Measurements from ENCODE around the gene MACROH2A2.

Gene MACROH2A2

GRCh38 chr10:70137927-70138883 is 85.6 kb downstream of the MACROH2A2 start:
- no peak for DNase-seq (ENCODE audit: extremely low read depth, low read depth)
- no peak for TF ChIP-seq CTCF (IDR thresholded peaks at IDR 0.05; ENCODE audit: low read depth, low read length)

DNA sequence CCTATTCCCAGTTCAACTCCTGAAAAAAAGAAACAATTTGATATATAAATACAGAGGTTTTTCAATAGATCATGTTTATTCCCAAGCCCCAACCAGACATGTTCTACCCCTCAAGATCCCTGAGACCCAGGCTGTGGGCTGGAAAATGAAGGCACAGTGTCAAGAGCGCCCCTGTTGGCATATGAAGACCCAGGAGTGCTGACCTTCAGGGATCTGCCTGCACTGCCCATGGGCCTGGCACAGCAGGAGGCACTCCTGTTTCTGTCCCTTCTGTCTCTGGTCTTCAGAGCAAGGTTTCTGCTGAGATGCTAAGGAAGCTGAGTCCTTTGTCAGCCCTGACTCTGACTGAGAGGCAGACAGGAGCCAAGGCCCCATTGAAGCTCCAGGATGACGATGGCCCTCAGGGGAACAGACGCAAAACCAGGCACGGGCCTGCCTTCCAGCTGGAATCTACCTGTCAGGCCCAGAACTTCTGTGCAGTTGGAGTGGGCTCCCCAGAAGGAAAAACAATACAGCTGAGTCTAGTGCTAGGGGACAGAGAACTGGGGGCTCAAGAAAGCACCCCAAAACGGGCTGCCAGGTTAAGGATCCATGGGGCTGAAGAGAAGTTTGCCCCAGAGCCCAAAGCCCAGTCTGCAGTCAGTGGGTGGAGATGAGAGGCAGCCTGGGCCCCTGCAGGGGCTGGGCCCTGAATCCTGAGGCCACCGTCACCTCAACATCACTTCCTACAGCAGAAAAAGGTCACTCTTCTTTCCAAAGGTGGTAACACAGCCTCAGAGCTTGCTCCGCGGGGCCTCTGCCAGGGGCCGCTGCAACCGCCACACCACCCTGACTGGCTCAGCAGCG is 86.7 kb downstream of the MACROH2A2 start:
- no peak for TF ChIP-seq CTCF (IDR thresholded peaks at IDR 0.05; ENCODE audit: low read depth, low read length)
- DNase-seq (ENCODE audit: extremely low read depth, low read depth) = no peak

- DNase-seq (ENCODE audit: extremely low read depth, low read depth) = no peak
- TF ChIP-seq CTCF (IDR thresholded peaks at IDR 0.05; ENCODE audit: low read depth, low read length) = no peak
Measured at GRCh38 chr10:70139997-70140250, 87.3 kb downstream of the MACROH2A2 start.

DNA sequence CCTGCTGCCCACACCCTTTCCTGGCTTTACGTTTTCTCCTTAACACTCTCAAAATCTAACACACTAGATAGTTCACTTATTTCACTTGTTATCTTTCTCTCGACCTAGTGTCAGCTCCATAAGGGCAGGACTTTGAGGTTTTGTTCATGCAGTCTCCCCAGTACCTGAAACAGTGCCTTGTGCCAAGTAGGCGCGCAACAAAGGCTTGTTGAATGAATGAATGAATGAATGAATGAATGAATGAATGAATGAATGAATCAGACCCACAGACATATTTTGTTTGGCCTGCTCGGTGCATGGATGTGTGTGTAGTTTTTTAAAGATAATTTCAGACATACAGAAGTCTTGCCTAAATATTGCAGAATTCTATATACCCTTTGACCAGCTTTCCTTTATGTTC is 87.7 kb downstream of the MACROH2A2 start:
- no peak for TF ChIP-seq CTCF (IDR thresholded peaks at IDR 0.05; ENCODE audit: low read depth, low read length)
- no peak for DNase-seq (ENCODE audit: extremely low read depth, low read depth)

- TF ChIP-seq CTCF (IDR thresholded peaks at IDR 0.05; ENCODE audit: low read depth, low read length) = no peak
- no peak for DNase-seq (ENCODE audit: extremely low read depth, low read depth)
Measured at GRCh38 chr10:70142555-70142954, 89.9 kb downstream of the MACROH2A2 start.

- DNase-seq (ENCODE audit: extremely low read depth, low read depth) = no peak
Measured at GRCh38 chr10:70144372-70145110, 91.9 kb downstream of the MACROH2A2 start.

More at GRCh38 chr10:70144372-70145110, 91.9 kb downstream of the MACROH2A2 start:
- TF ChIP-seq CTCF (IDR thresholded peaks at IDR 0.05; ENCODE audit: low read depth, low read length) = no peak
